Epithelial cell of esophagus (primary cell): Measurements from ENCODE around the gene GPR171.

Experiments
- DNase-seq: peaks from one replicate; pipeline ENCODE4 v3.0.0; 2010; ENCODE audit warnings: low read depth
- H3K4me3 ChIP-seq: 2 replicates; pipeline ENCODE4 v1.5.1; 2011; ENCODE audit warnings: mild to moderate bottlenecking, low read length, control low read depth
- CTCF ChIP-seq: IDR thresholded peaks from 2 replicates; pipeline ENCODE4 v1.5.1; 2011; ENCODE audit warnings: low read depth, mild to moderate bottlenecking, low read length, control low read depth, inconsistent platforms; ENCODE audit not compliant: insufficient read depth; ENCODE audit errors: missing control alignments

GPR171 gene

GRCh38 chr3:151204530-151205402 lies 1.8 kb upstream of the GPR171 start:
- DNase-seq: no peak
- TF ChIP-seq CTCF: no peak
- no peak overlapping the region for H3K4me3 ChIP-seq

- H3K4me3 ChIP-seq: no peak overlapping the region
- no peak for DNase-seq
Observed at GRCh38 chr3:151201051-151201730, 1.8 kb downstream of the GPR171 start.

GRCh38 chr3:151200586-151200985 lies 2.4 kb downstream of the GPR171 start:
- H3K4me3 ChIP-seq: no peak overlapping the region
- no peak for DNase-seq
- no peak for TF ChIP-seq CTCF

More at GRCh38 chr3:151201051-151201730, 1.8 kb downstream of the GPR171 start:
- TF ChIP-seq CTCF: no peak

GRCh38 chr3:151199554-151200438 lies 3.2 kb downstream of the GPR171 start:
- DNase-seq: no peak
- no peak overlapping the region for H3K4me3 ChIP-seq
- TF ChIP-seq CTCF: no peak

- DNase-seq: no peak
- TF ChIP-seq CTCF: no peak
- H3K4me3 ChIP-seq: no peak overlapping the region
Observed at GRCh38 chr3:151198849-151199248, 4.2 kb downstream of the GPR171 start.

- H3K4me3 ChIP-seq: no peak overlapping the region
- TF ChIP-seq CTCF: no peak
- no peak for DNase-seq
Observed at GRCh38 chr3:151197981-151198767, 4.8 kb downstream of the GPR171 start.
